K562 (cell line): ENCODE data around the gene TMTC2. TPM values are rescaled to one million over a fixed set of nuclear protein-coding genes. Genes with fewer than 3 reads are reported as not detected.
A peak's percentile ranks its signal among the peaks of the same experiment; 100 is the strongest.

Experiments used
- AFF4 ChIP-seq: sonication (generic); formaldehyde crosslinking; IDR thresholded peaks from 2 replicates; pipeline ENCODE4 v1.8.0; 2023; ENCODE audit warnings: mild to moderate bottlenecking, missing genetic modification reagents
- ARID1B ChIP-seq: fragments of 450-650 bp; IDR thresholded peaks from 2 replicates; pipeline ENCODE4 v1.6.1; 2016; ENCODE audit warnings: antibody characterized with exemption, mild to moderate bottlenecking, inconsistent platforms
- ARNT ChIP-seq, 2 experiments: fragments of 450-650 bp; IDR thresholded peaks; 2 replicates each; pipeline ENCODE4 v1.6.1; 2016; ENCODE audit warnings: mild to moderate bottlenecking in 1 of 2
- COPS2 ChIP-seq: fragments of 450-650 bp; conservative IDR thresholded peaks from 2 replicates; pipeline ENCODE4 v1.6.1; 2016; ENCODE audit warnings: mild to moderate bottlenecking, moderate library complexity
- CSDE1 ChIP-seq, 2 experiments: fragments of 450-650 bp; IDR thresholded peaks; 2 replicates each; pipeline ENCODE4 v1.6.1; 2016; ENCODE audit warnings: mild to moderate bottlenecking in 1 of 2
- FOXP1 ChIP-seq: sonication (generic); formaldehyde crosslinking; IDR thresholded peaks from 2 replicates; pipeline ENCODE4 v1.8.0; 2022; ENCODE audit warnings: mild to moderate bottlenecking, missing genetic modification reagents
- GTF2A2 ChIP-seq: IDR thresholded peaks from 2 replicates; pipeline ENCODE4 v1.6.1; 2016; ENCODE audit warnings: mild to moderate bottlenecking, missing genetic modification characterization, missing compliant biosample characterization
- HMGN3 ChIP-seq: IDR thresholded peaks from 2 replicates; pipeline ENCODE4 v1.6.1; 2011; ENCODE audit warnings: borderline replicate concordance, low read depth, mild to moderate bottlenecking, mixed read lengths, low read length; ENCODE audit not compliant: insufficient read length; ENCODE audit errors: extremely low read depth
- MAFG ChIP-seq: fragments of 450-650 bp; conservative IDR thresholded peaks from 2 replicates; pipeline ENCODE4 v1.6.1; 2016; ENCODE audit warnings: missing genetic modification characterization, missing compliant biosample characterization
- NCOR1 ChIP-seq: fragments of 450-650 bp; IDR thresholded peaks from 2 replicates; pipeline ENCODE4 v1.6.1; 2016; ENCODE audit warnings: mild to moderate bottlenecking, moderate library complexity
- PML ChIP-seq: IDR thresholded peaks from 2 replicates; pipeline ENCODE4 v1.6.1; 2012; ENCODE audit warnings: low read length, inconsistent platforms
- POLR2G ChIP-seq: fragments of 200-400 bp; formaldehyde crosslinking; IDR thresholded peaks from 2 replicates; pipeline ENCODE4 v1.6.1; 2017; ENCODE audit warnings: low read depth, mild to moderate bottlenecking, antibody characterized with exemption, low read length, moderate library complexity
- RUNX1 ChIP-seq: sonication (generic); IDR thresholded peaks from 2 replicates; pipeline ENCODE4 v1.6.1; 2016; ENCODE audit warnings: antibody characterized with exemption, low read depth
- SMARCE1 ChIP-seq: fragments of 450-650 bp; IDR thresholded peaks from 2 replicates; pipeline ENCODE4 v1.7.1; 2016; ENCODE audit warnings: mild to moderate bottlenecking
- SNRNP70 ChIP-seq: fragments of 200-400 bp; formaldehyde crosslinking; optimal IDR thresholded peaks from 2 replicates; pipeline ENCODE3; 2017; ENCODE audit warnings: low read depth, low read length
- SREBF1 ChIP-seq: fragments of 150-350 bp; IDR thresholded peaks from 2 replicates; pipeline ENCODE4 v1.6.1; 2014; ENCODE audit warnings: antibody characterized with exemption, low read depth, low read length, borderline replicate concordance
- STAT5A ChIP-seq: IDR thresholded peaks from 2 replicates; pipeline ENCODE4 v1.6.1; 2012; ENCODE audit warnings: low read length, inconsistent platforms, borderline replicate concordance
- TAF7 ChIP-seq: fragments of 450-650 bp; IDR thresholded peaks from 2 replicates; pipeline ENCODE4 v1.6.1; 2016; ENCODE audit warnings: missing genetic modification characterization, missing compliant biosample characterization
- TCF7L2 ChIP-seq: fragments of 150-350 bp; IDR thresholded peaks from 2 replicates; pipeline ENCODE4 v1.6.1; 2016; ENCODE audit warnings: low read depth, mild to moderate bottlenecking, low read length, moderate library complexity
- TRIM25 ChIP-seq: fragments of 450-650 bp; IDR thresholded peaks from 2 replicates; pipeline ENCODE4 v1.7.0; 2016; ENCODE audit warnings: borderline replicate concordance
- TRIM28 ChIP-seq: fragments of 450-650 bp; IDR thresholded peaks from 2 replicates; pipeline ENCODE4 v1.6.1; 2017
- ZKSCAN8 ChIP-seq: fragments of 200-800 bp; sonication (Bioruptor generic); IDR thresholded peaks from 2 replicates; pipeline ENCODE4 v1.6.1; 2016; ENCODE audit warnings: missing genetic modification characterization, missing compliant biosample characterization
- ZNF282 ChIP-seq: sonication (generic); formaldehyde crosslinking; IDR thresholded peaks from 2 replicates; pipeline ENCODE4 v1.8.1; 2023; ENCODE audit warnings: missing genetic modification reagents
- ZNF436 ChIP-seq: fragments of 250-450, 450-650 bp; sonication (Bioruptor Pico); formaldehyde crosslinking; IDR thresholded peaks from 2 replicates; pipeline ENCODE4 v1.7.0; 2020; ENCODE audit warnings: mild to moderate bottlenecking
- polyA plus RNA-seq, 8 experiments: library from polyadenylated mRNA; depleted of rRNA in 4 of 8; stranded (reverse) in 5 of 8; unstranded in 3 of 8; fragments of >200 nt; fragmentation: Nextera tagmentation in 2 of 8; fragmentation: Illumina TruSeq in 1 of 8; extraction: Ambion mirVana in 2 of 8; extraction: Trizol in 1 of 8; gene quantifications; 2 replicates each; pipeline versions ENCODE4 v1.2.1 to v1.2.3, GENCODE V29; 2011 to 2014; ENCODE audit warnings: inconsistent platforms in 1 of 8, missing spikeins in 1 of 8
- total RNA-seq, 7 experiments: library from RNA; depleted of rRNA in 6 of 7; stranded (reverse); fragments of >200 nt in 6 of 7; fragmentation: Illumina TruSeq in 2 of 7; extraction: Trizol in 2 of 7; gene quantifications; 2 replicates each; pipeline versions ENCODE4 v1.2.1 to v1.2.3, GENCODE V29; 2011 to 2021; ENCODE audit warnings: low replicate concordance in 1 of 7

Gene TMTC2
- total and polyA plus RNA-seq, 9 of the 15 experiments (the other 6 are each of a cell fraction or from before 2014, with no cell fraction given), result 0.29 to 1.1 (median 0.55) TPM

- TF ChIP-seq STAT5A (no peak), SREBF1 (no peak), TRIM28 (no peak), NCOR1 (0 out of 2 replicates have a peak, but pooled peaks have one; percentile 15), MAFG (tag) (peak; percentile 38; the same call in 1 of the 2 replicates), TCF7L2 (no peak), COPS2 (no peak), SMARCE1 (no peak), ARNT (IDR thresholded peaks at IDR 0.05) (no peak), GTF2A2 (tag) (0 out of 2 replicates have a peak, but pooled peaks have one; percentile 30), ARID1B (peak; percentile 65), HMGN3 (no peak), CSDE1 (IDR thresholded peaks at IDR 0.05) (no peak), ZKSCAN8 (CRISPR knock-in tag) (no peak), FOXP1 (CRISPR knock-in tag) (no peak), SNRNP70 (no peak), TAF7 (tag) (no peak), TRIM25 (no peak), RUNX1 (no peak), ZNF282 (CRISPR knock-in tag) (no peak), PML (peak; percentile 87), ZNF436 (no peak), AFF4 (no peak), POLR2G (peak; percentile 43; the same call in 1 of the 2 replicates)
These were observed 463.9 kb downstream of the TMTC2 start (continued) for GRCh38 chr12:83150465-83151189.
